Breast epithelium (tissue), 3 donors: Measurements from ENCODE around the gene CEP290.

Experiments used
- POLR2A ChIP-seq: fragments of 450-650 bp; IDR thresholded peaks from one replicate; pipeline ENCODE4 v1.6.1; 2016; ENCODE audit warnings: antibody characterized with exemption, mild to moderate bottlenecking, moderate library complexity
- TF ChIP-seq, protein P1 (sequence below), 3 donors: fragments of 450-650 bp; IDR thresholded peaks; one replicate each; pipeline ENCODE4 v1.5.1; 2016 to 2017; ENCODE audit warnings: antibody characterized with exemption in 3 of 3, mild to moderate bottlenecking in 3 of 3, moderate library complexity in 3 of 3

DNA sequence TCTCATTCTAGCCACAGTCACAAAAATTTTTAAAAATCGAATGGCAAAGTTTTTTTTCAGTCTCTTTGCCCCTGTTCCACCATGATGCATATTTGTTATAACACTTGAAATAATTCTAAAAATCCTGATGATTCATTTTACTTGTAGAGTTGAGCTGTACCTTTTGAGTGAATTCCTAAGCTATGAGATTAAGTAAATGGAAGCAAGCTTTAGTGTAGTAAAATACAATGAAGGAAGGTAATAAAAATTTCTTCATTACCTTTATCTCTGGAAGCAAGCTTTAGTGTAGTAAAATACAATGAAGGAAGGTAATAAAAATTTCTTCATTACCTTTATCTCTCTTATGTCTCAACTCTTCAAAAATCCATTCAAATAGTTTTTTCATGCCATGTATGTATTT, 46.3 kb upstream of the CEP290 start:
- TF ChIP-seq, protein P1, sequence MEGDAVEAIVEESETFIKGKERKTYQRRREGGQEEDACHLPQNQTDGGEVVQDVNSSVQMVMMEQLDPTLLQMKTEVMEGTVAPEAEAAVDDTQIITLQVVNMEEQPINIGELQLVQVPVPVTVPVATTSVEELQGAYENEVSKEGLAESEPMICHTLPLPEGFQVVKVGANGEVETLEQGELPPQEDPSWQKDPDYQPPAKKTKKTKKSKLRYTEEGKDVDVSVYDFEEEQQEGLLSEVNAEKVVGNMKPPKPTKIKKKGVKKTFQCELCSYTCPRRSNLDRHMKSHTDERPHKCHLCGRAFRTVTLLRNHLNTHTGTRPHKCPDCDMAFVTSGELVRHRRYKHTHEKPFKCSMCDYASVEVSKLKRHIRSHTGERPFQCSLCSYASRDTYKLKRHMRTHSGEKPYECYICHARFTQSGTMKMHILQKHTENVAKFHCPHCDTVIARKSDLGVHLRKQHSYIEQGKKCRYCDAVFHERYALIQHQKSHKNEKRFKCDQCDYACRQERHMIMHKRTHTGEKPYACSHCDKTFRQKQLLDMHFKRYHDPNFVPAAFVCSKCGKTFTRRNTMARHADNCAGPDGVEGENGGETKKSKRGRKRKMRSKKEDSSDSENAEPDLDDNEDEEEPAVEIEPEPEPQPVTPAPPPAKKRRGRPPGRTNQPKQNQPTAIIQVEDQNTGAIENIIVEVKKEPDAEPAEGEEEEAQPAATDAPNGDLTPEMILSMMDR (IDR thresholded peaks at IDR 0.05): no peak
- no peak for TF ChIP-seq POLR2A
